Measurements from ENCODE around the gene ATP1A2. TPM values are rescaled to one million over a fixed set of nuclear protein-coding genes. Genes with fewer than 3 reads are reported as not detected.
A peak's percentile ranks its signal among the peaks of the same experiment; 100 is the strongest.

Gene ATP1A2
- total and polyA plus RNA-seq, 4 donors, result 281 to 2,060 (median 566) TPM

- H3K36me3 ChIP-seq (ENCODE audit: control insufficient read depth, insufficient read depth, low read length), result peaks cover 45% of the 10 kb centered on the region
- no peak for DNase-seq (ENCODE audit: low read depth in 4 of 6, low spot score in 6 of 6)
- no peaks in the 10 kb centered on the region for H3K27me3 ChIP-seq (ENCODE audit: control insufficient read depth, insufficient read depth, low read length)
- H3K4me1 ChIP-seq (ENCODE audit: control insufficient read depth, insufficient read depth, low read length), result no peaks in the 10 kb centered on the region
- WGBS (ENCODE audit: insufficient coverage), result 98% methylated on average over 7 of the region's 8 CpGs
- H3K4me3 ChIP-seq (ENCODE audit: low read depth, low read length), result no peak overlapping the region
- no peaks in the 10 kb centered on the region for H3K9me3 ChIP-seq (ENCODE audit: control insufficient read depth, insufficient read depth, low read length)
- H3K27ac ChIP-seq (ENCODE audit: low read depth, low read length), result no peak overlapping the region
These were observed 24.3 kb downstream of the ATP1A2 start for GRCh38 chr1:160139840-160140239.

GRCh38 chr1:160143695-160144094, 28.1 kb downstream of the ATP1A2 start:
- H3K4me3 ChIP-seq (ENCODE audit: low read depth, low read length), result no peak overlapping the region
- H3K4me1 ChIP-seq (ENCODE audit: control insufficient read depth, insufficient read depth, low read length), result no peaks in the 10 kb centered on the region
- no CpG with 5 or more reads among the region's 1 CpG for WGBS (ENCODE audit: insufficient coverage)
- H3K27me3 ChIP-seq (ENCODE audit: control insufficient read depth, insufficient read depth, low read length), result no peaks in the 10 kb centered on the region
- H3K9me3 ChIP-seq (ENCODE audit: control insufficient read depth, insufficient read depth, low read length), result no peaks in the 10 kb centered on the region
- no peak for DNase-seq (ENCODE audit: low read depth in 4 of 6, low spot score in 6 of 6)
- no peak overlapping the region for H3K27ac ChIP-seq (ENCODE audit: low read depth, low read length)
- peaks cover 20% of the 10 kb centered on the region for H3K36me3 ChIP-seq (ENCODE audit: control insufficient read depth, insufficient read depth, low read length)

- no peaks in the 10 kb centered on the region for H3K9me3 ChIP-seq (ENCODE audit: control insufficient read depth, insufficient read depth, low read length)
- H3K27ac ChIP-seq (ENCODE audit: low read depth, low read length), result peak overlapping the region; percentile 22
- H3K4me1 ChIP-seq (ENCODE audit: control insufficient read depth, insufficient read depth, low read length), result no peaks in the 10 kb centered on the region
- peak in 2 of 6 donors; percentile 24 to 64 for DNase-seq (ENCODE audit: low read depth in 4 of 6, low spot score in 6 of 6)
- peaks cover 14% of the 10 kb centered on the region for H3K36me3 ChIP-seq (ENCODE audit: control insufficient read depth, insufficient read depth, low read length)
- no peak overlapping the region for H3K4me3 ChIP-seq (ENCODE audit: low read depth, low read length)
- H3K27me3 ChIP-seq (ENCODE audit: control insufficient read depth, insufficient read depth, low read length), result no peaks in the 10 kb centered on the region
- WGBS (ENCODE audit: insufficient coverage), result 35% methylated on average over 4 of the region's 4 CpGs
These were observed 29.4 kb downstream of the ATP1A2 start for GRCh38 chr1:160144921-160145320.

GRCh38 chr1:160146107-160146506, 30.5 kb downstream of the ATP1A2 start:
- DNase-seq (ENCODE audit: low read depth in 4 of 6, low spot score in 6 of 6), result no peak
- Histone ChIP-seq H3K27me3 (ENCODE audit: control insufficient read depth, insufficient read depth, low read length) (no peaks in the 10 kb centered on the region), H3K9me3 (ENCODE audit: control insufficient read depth, insufficient read depth, low read length) (no peaks in the 10 kb centered on the region), H3K36me3 (ENCODE audit: control insufficient read depth, insufficient read depth, low read length) (peaks cover 5% of the 10 kb centered on the region), H3K4me3 (ENCODE audit: low read depth, low read length) (no peak overlapping the region), H3K27ac (ENCODE audit: low read depth, low read length) (no peak overlapping the region), H3K4me1 (ENCODE audit: control insufficient read depth, insufficient read depth, low read length) (no peaks in the 10 kb centered on the region)
- WGBS (ENCODE audit: insufficient coverage), result 89% methylated on average over 12 of the region's 14 CpGs

GRCh38 chr1:160148121-160148520, 32.6 kb downstream of the ATP1A2 start:
- DNase-seq (ENCODE audit: low read depth in 4 of 6, low spot score in 6 of 6), result no peak
- WGBS (ENCODE audit: insufficient coverage), result no CpG with 5 or more reads among the region's 3 CpGs
- Histone ChIP-seq H3K4me3 (ENCODE audit: low read depth, low read length) (no peak overlapping the region), H3K4me1 (ENCODE audit: control insufficient read depth, insufficient read depth, low read length) (no peaks in the 10 kb centered on the region), H3K27me3 (ENCODE audit: control insufficient read depth, insufficient read depth, low read length) (no peaks in the 10 kb centered on the region), H3K27ac (ENCODE audit: low read depth, low read length) (no peak overlapping the region), H3K9me3 (ENCODE audit: control insufficient read depth, insufficient read depth, low read length) (no peaks in the 10 kb centered on the region), H3K36me3 (ENCODE audit: control insufficient read depth, insufficient read depth, low read length) (no peaks in the 10 kb centered on the region)

GRCh38 chr1:160149233-160149632, 33.7 kb downstream of the ATP1A2 start:
- DNase-seq (ENCODE audit: low read depth in 4 of 6, low spot score in 6 of 6), result no peak
- Histone ChIP-seq H3K27ac (ENCODE audit: low read depth, low read length) (no peak overlapping the region), H3K9me3 (ENCODE audit: control insufficient read depth, insufficient read depth, low read length) (no peaks in the 10 kb centered on the region), H3K27me3 (ENCODE audit: control insufficient read depth, insufficient read depth, low read length) (no peaks in the 10 kb centered on the region), H3K4me3 (ENCODE audit: low read depth, low read length) (no peak overlapping the region), H3K4me1 (ENCODE audit: control insufficient read depth, insufficient read depth, low read length) (no peaks in the 10 kb centered on the region), H3K36me3 (ENCODE audit: control insufficient read depth, insufficient read depth, low read length) (no peaks in the 10 kb centered on the region)

- no peaks in the 10 kb centered on the region for H3K36me3 ChIP-seq (ENCODE audit: control insufficient read depth, insufficient read depth, low read length)
- H3K4me3 ChIP-seq (ENCODE audit: low read depth, low read length), result no peak overlapping the region
- H3K27me3 ChIP-seq (ENCODE audit: control insufficient read depth, insufficient read depth, low read length), result no peaks in the 10 kb centered on the region
- no peak overlapping the region for H3K27ac ChIP-seq (ENCODE audit: low read depth, low read length)
- H3K4me1 ChIP-seq (ENCODE audit: control insufficient read depth, insufficient read depth, low read length), result no peaks in the 10 kb centered on the region
- H3K9me3 ChIP-seq (ENCODE audit: control insufficient read depth, insufficient read depth, low read length), result no peaks in the 10 kb centered on the region
- no CpG with 5 or more reads among the region's 2 CpGs for WGBS (ENCODE audit: insufficient coverage)
- DNase-seq (ENCODE audit: low read depth in 4 of 6, low spot score in 6 of 6), result no peak
These were observed 34.2 kb downstream of the ATP1A2 start for GRCh38 chr1:160149716-160150115.

GRCh38 chr1:160151303-160151702, 35.7 kb downstream of the ATP1A2 start, which contains the start of gene ATP1A4:
TSS of gene ATP1A4 (plus strand) at chr1:160151603. CDS start at chr1:160152041, 438 bp downstream.
- H3K27ac ChIP-seq (ENCODE audit: low read depth, low read length), result no peak within 1 kb of the TSS
- DNase-seq (ENCODE audit: low read depth in 4 of 6, low spot score in 6 of 6), result no peak
- WGBS (ENCODE audit: insufficient coverage), result 91% methylated on average over 6 of the region's 6 CpGs

GRCh38 chr1:160154790-160155189, 39.2 kb downstream of the ATP1A2 start:
- Histone ChIP-seq H3K9me3 (ENCODE audit: control insufficient read depth, insufficient read depth, low read length) (no peaks in the 10 kb centered on the region), H3K27ac (ENCODE audit: low read depth, low read length) (no peak overlapping the region), H3K4me1 (ENCODE audit: control insufficient read depth, insufficient read depth, low read length) (no peaks in the 10 kb centered on the region), H3K27me3 (ENCODE audit: control insufficient read depth, insufficient read depth, low read length) (no peaks in the 10 kb centered on the region), H3K4me3 (ENCODE audit: low read depth, low read length) (no peak overlapping the region), H3K36me3 (ENCODE audit: control insufficient read depth, insufficient read depth, low read length) (no peaks in the 10 kb centered on the region)
- DNase-seq (ENCODE audit: low read depth in 4 of 6, low spot score in 6 of 6), result no peak
- WGBS (ENCODE audit: insufficient coverage), result 85% methylated on average over 3 of the region's 3 CpGs

More at GRCh38 chr1:160151303-160151702, 35.7 kb downstream of the ATP1A2 start, which contains the start of gene ATP1A4:
- H3K4me3 ChIP-seq (ENCODE audit: low read depth, low read length), result no peak within 1 kb of the TSS
- H3K36me3 ChIP-seq (ENCODE audit: control insufficient read depth, insufficient read depth, low read length), result no peaks in the 10 kb centered on the region
- no peaks in the 10 kb centered on the region for H3K9me3 ChIP-seq (ENCODE audit: control insufficient read depth, insufficient read depth, low read length)
- no peaks in the 10 kb centered on the region for H3K4me1 ChIP-seq (ENCODE audit: control insufficient read depth, insufficient read depth, low read length)
- no peaks in the 10 kb centered on the region for H3K27me3 ChIP-seq (ENCODE audit: control insufficient read depth, insufficient read depth, low read length)

- Histone ChIP-seq H3K4me1 (ENCODE audit: control insufficient read depth, insufficient read depth, low read length) (no peaks in the 10 kb centered on the region), H3K27ac (ENCODE audit: low read depth, low read length) (no peak overlapping the region), H3K36me3 (ENCODE audit: control insufficient read depth, insufficient read depth, low read length) (no peaks in the 10 kb centered on the region), H3K4me3 (ENCODE audit: low read depth, low read length) (no peak overlapping the region), H3K9me3 (ENCODE audit: control insufficient read depth, insufficient read depth, low read length) (no peaks in the 10 kb centered on the region), H3K27me3 (ENCODE audit: control insufficient read depth, insufficient read depth, low read length) (no peaks in the 10 kb centered on the region)
- WGBS (ENCODE audit: insufficient coverage), result no CpG with 5 or more reads among the region's 5 CpGs
- DNase-seq (ENCODE audit: low read depth in 4 of 6, low spot score in 6 of 6), result no peak
These were observed 40.8 kb downstream of the ATP1A2 start for GRCh38 chr1:160156361-160156760.
